GM13976 (cell line): Measurements from ENCODE around the gene RSPO4.

Source experiments
- DNase-seq: peaks from one replicate; pipeline ENCODE4 v3.0.0; 2012; ENCODE audit warnings: low spot score
- CTCF ChIP-seq: IDR thresholded peaks from 2 replicates; pipeline ENCODE4 v1.5.1; 2012; ENCODE audit warnings: borderline replicate concordance, mild to moderate bottlenecking; ENCODE audit not compliant: insufficient read depth; ENCODE audit errors: extremely low read depth, missing control alignments, control extremely low read depth
- in situ Hi-C: fragments of 300-500 bp; cut with MboI; formaldehyde crosslinking; loops from one replicate; pipeline ENCODE4 v1.12.0; 2022; ENCODE audit warnings: low sequenced_read_pairs, mixed read lengths, inconsistent platforms; ENCODE audit not compliant: unreplicated experiment

The RSPO4 gene

DNA sequence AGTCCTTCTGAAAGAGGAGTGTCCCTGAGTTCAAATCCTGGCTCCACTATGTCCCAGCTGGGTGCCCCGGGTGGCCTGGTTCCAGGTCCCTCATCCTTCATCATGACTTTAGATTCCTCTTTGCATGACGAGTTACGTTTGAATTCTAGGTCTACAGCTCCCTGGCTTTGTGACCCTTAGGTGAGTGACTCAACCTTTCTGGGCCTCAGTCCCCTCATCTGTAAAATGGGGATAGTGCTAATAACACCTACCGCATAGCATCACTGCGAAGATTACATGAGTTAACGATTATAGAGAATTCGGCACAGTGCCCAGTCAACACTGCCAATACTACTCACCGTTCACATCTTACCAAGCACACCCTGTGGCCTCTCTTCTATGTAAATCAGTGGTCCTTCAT lies 39.4 kb downstream of the RSPO4 start:
- no peak for DNase-seq
- in situ Hi-C loops: no loop called here
- no peak for TF ChIP-seq CTCF

DNA sequence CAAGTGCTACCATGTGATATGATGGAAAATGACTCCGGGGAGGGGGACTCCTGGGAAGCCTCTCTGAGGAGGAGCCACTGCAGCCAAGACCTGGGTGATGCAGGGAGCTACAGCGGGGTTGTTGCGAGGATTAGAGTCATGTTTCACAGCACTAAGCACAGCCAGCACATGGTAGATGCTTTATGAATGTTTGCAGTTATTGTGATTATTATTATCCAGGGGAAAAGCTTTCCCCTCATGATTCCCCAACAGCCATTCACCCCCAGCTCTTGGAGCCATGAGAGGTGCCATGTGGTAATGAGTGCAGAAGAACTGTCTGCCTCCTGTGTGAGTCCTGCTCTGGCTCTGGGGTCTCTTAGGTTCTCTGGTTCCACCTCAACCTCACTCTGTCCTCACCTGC lies 39.9 kb downstream of the RSPO4 start:
- TF ChIP-seq CTCF: no peak
- in situ Hi-C loops: no loop called here

GRCh38 chr20:961768-962167 lies 40.3 kb downstream of the RSPO4 start:
- no peak for TF ChIP-seq CTCF

More for the DNA sequence above, 39.9 kb downstream of the RSPO4 start:
- DNase-seq: no peak

DNA sequence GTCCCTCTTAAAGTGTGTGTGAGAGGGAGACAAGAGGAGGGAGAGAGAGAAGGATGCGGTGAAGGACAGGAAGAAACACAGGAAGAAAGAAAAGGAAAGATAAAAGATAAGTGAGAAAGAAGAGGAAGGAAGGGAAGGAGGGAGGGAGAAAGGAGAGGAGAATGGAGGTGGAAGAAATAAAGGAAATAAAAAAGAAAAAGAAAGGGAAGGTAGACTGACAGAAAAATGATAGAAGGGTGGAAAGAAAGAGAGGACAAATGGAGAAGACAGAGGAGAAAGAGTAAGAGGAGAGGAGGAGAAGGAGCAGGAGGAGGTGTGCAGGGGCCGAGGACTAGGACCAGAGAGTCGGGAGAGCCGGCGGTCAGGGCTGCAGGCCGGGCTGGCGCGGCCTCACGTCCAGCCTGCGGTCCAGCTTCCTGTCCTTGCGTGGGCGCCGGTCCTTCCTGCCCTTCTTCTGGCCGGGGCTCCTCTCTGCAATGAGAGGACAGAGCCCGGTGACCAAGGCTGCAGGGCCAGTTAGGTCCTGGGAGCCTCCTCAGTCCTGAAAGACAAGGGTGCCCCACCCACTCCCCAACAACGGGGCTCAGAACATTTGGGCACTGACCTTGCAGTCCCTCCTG lies 42.0 kb downstream of the RSPO4 start:
- DNase-seq: no peak
- in situ Hi-C loops: loop anchor here (5.0 kb wide), 1 partner anchor 143 kb away; no protein-coding TSS in a partner anchor
- no peak for TF ChIP-seq CTCF

More at GRCh38 chr20:961768-962167, 40.3 kb downstream of the RSPO4 start:
- in situ Hi-C loops: no loop called here
- DNase-seq: no peak

DNA sequence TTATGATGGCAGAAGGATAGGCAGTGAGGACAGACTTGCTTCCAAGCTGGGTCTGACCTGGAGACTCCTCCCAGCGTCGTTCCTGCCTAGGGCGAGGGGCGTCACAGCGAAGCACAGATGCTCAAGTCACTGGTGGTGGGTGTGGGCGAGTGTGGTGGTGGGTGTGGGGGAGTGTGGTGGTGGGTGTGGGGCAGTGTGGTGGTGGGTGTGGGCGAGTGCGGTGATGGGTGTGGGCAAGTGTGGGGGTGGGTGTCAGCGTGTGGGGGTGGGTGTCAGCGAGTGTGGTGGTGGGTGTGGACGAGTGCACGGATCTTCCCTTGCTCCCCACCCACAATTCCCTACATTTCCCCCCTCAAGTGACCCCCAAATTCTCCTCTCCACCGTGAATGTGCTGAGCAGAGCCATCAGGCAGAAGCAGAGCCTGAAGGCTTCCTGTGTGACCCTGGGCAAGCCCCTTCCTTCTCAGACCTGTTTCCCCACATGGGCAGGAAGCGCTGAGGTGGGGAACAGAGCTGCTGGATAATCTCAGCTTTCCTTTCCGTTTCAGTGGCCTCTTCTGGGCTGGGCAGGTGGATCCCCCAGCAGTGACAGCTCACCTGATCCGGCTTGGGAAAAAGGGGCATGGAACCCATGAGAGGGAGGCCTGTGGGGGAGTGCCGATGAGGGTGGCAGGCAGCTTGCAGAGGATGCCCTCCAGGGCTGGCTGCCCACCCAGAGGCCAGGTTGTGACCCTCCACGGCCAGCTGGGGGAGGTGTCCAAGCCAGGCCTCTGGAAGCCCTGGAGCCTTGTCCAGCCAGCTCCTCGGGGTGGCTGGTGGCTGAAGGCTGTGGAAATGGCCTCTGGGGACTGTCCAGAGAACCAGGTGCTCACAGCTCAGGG lies 42.9 kb downstream of the RSPO4 start:
- DNase-seq: no peak
- no peak for TF ChIP-seq CTCF
- in situ Hi-C loops: loop anchor here (5.0 kb wide), 1 partner anchor 142 kb away; no protein-coding TSS in a partner anchor

DNA sequence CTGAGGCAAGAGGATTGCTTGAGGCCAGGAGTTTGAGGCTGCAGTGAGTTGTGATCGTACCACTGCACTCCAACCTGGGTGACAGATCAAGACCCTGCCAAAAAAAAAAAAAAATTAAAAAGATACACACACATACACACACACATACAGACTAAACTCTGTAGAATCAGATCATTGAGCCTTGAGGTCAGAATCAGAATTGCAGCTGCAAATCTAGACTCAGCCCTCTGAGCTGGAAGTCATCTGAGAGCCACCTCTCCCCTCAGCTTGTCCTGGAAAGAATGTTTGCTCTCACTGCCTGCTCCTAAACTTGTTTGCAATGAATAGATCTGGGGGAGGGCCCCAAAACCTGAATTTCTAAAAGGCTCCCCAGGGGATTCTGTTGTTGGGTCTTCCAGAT lies 44.6 kb downstream of the RSPO4 start:
- in situ Hi-C loops: loop anchor here (5.0 kb wide), 1 partner anchor 140 kb away; no protein-coding TSS in a partner anchor
- DNase-seq: no peak
- TF ChIP-seq CTCF: no peak
